ENCODE data around the gene PGAP3. TPM values are rescaled to one million over a fixed set of nuclear protein-coding genes. Genes with fewer than 3 reads are reported as not detected.

PGAP3 gene
- total RNA-seq, 1 experiment from 2014 or later = 5.9 TPM

DNA sequence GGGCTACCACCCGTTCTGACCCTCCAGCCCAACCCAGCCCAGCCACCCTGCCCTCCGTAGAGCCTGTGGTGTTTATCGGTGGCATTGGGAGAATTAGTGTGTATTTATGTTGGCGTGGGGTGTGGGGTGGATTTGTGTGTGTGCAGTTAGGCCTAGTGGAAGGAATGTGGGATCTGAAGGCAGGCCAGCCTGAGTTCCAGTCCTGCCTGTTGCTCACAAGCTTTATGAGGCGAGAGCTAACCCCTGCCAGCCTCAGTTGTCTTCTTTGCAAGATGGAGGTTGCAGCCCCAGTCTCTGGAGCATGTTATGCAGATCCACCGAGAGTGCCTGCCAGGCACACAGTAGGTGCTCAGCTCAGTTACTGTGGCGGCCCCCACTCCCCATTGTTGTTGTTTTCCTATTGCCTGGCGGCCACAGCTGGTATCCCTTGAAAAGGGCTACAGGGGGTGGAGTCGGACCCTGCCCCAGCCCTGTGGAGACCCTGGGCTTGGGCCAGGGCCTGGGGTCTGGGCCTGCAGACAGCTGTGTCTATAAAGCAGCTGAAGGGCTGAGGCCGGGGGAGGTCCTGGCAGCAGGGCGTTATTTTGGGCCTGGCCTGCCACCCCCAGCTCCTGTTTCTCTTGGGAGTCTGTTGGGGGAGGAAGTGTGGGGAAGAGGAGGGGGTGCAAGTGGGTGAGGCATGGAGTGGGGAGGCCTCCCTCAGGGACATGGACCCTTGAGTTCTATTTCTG, 17.1 kb upstream of the PGAP3 start:
- Histone ChIP-seq H3K27me3 (ENCODE audit: low read length) (no peaks in the 10 kb centered on the region), H4K20me1 (ENCODE audit: low read length) (no peaks in the 10 kb centered on the region), H3K9ac (ENCODE audit: low read length) (peak overlapping the region; percentile 64), H2AFZ (ENCODE audit: low read length) (no peak overlapping the region), H3K4me3 (ENCODE audit: low read length) (peak overlapping the region; percentile 18; the same call in 1 of the 2 replicates), H3K9me2 (replicated peaks; ENCODE audit: low read length) (no peaks in the 10 kb centered on the region), H3K36me3 (ENCODE audit: low read depth, low read length) (peaks cover 4% of the 10 kb centered on the region; the same call in 1 of the 2 replicates), H3F3A (ENCODE audit: low read length, unreplicated experiment) (no peaks in the 10 kb centered on the region), H3K4me1 (ENCODE audit: insufficient read depth, low read length) (peaks cover 61% of the 10 kb centered on the region), H3K27ac (ENCODE audit: low read length) (peak overlapping the region; percentile 92), H3K4me2 (ENCODE audit: low read length) (peak overlapping the region; percentile 80), H3K9me3 (ENCODE audit: low read length) (no peaks in the 10 kb centered on the region), H3K79me2 (ENCODE audit: low read length) (peaks cover 66% of the 10 kb centered on the region)
- intact Hi-C loops (cut with micrococcal nuclease) = no loop called here
- TF ChIP-seq EZH2 (IDR thresholded peaks at IDR 0.05; ENCODE audit: low read length, unreplicated experiment) (no peak), EZH2phosphoT487 (IDR thresholded peaks at IDR 0.05; ENCODE audit: borderline replicate concordance, low read length) (no peak), CTCF (conservative IDR thresholded peaks at IDR 0.05; ENCODE audit: low read depth, low read length) (0 out of 2 replicates have a peak, but pooled peaks have one; percentile 13)
- ATAC-seq = no peak
- ChIA-PET POLR2A (ENCODE audit: unreplicated experiment) (no interaction called here), CTCF (interaction anchor here (0.6 kb wide), 1 partner anchor 79 kb away, joined by 4 read pairs; no protein-coding TSS in a partner anchor)
- no peak for DNase-seq
- BruUV-seq (replicated peaks) = no TSS peak

- H3F3A ChIP-seq (ENCODE audit: low read length, unreplicated experiment) = no peaks in the 10 kb centered on the region
- POLR2A ChIA-PET (ENCODE audit: unreplicated experiment) = interaction anchor here (0.7 kb wide), 1 partner anchor 16 kb away, joined by 5 read pairs; the partner anchor contains the start of gene PGAP3
- H3K79me2 ChIP-seq (ENCODE audit: low read length) = peaks cover 73% of the 10 kb centered on the region
- peak overlapping the region; percentile 92 for H3K27ac ChIP-seq (ENCODE audit: low read length)
- CTCF ChIA-PET = interaction anchor here (0.6 to 1.1 kb wide), 2 partner anchors 15 to 32 kb away, joined by 3 read pairs; no protein-coding TSS in a partner anchor
- peak overlapping the region; percentile 64 for H3K4me2 ChIP-seq (ENCODE audit: low read length)
- H3K4me3 ChIP-seq (ENCODE audit: low read length) = peak overlapping the region; percentile 17; the same call in 1 of the 2 replicates
- no TSS peak for BruUV-seq (replicated peaks)
- ATAC-seq (no peak), DNase-seq (no peak)
- no peaks in the 10 kb centered on the region for H3K27me3 ChIP-seq (ENCODE audit: low read length)
- peak overlapping the region; percentile 53 for H3K9ac ChIP-seq (ENCODE audit: low read length)
- TF ChIP-seq EZH2phosphoT487 (IDR thresholded peaks at IDR 0.05; ENCODE audit: borderline replicate concordance, low read length) (no peak), CTCF (conservative IDR thresholded peaks at IDR 0.05; ENCODE audit: low read depth, low read length) (no peak), EZH2 (IDR thresholded peaks at IDR 0.05; ENCODE audit: low read length, unreplicated experiment) (no peak)
- H3K36me3 ChIP-seq (ENCODE audit: low read depth, low read length) = peaks cover 4% of the 10 kb centered on the region; the same call in 1 of the 2 replicates
- H3K9me2 ChIP-seq (replicated peaks; ENCODE audit: low read length) = no peaks in the 10 kb centered on the region
- no peak overlapping the region for H2AFZ ChIP-seq (ENCODE audit: low read length)
- no peaks in the 10 kb centered on the region for H4K20me1 ChIP-seq (ENCODE audit: low read length)
- no peaks in the 10 kb centered on the region for H3K9me3 ChIP-seq (ENCODE audit: low read length)
- peaks cover 64% of the 10 kb centered on the region for H3K4me1 ChIP-seq (ENCODE audit: insufficient read depth, low read length)
- intact Hi-C loops (cut with micrococcal nuclease) = no loop called here
Observed at GRCh38 chr17:39703913-39704312, 16.1 kb upstream of the PGAP3 start.

All from PC-3 (cell line).